ENCODE measurements around the gene PRRC2A. TPM values are rescaled to one million over a fixed set of nuclear protein-coding genes. Genes with fewer than 3 reads are reported as not detected.

Gene PRRC2A
- total RNA-seq, 2 experiments from 2014 or later: 206 to 215 TPM

- peak overlapping the region; percentile 99 for H3K27ac ChIP-seq (ENCODE audit: low read depth in 1 of 2, low read length in 2 of 2)
- H3K36me3 ChIP-seq (ENCODE audit: insufficient read depth, low read length): peaks cover 34% of the 10 kb centered on the region
- no peaks in the 10 kb centered on the region for H3K27me3 ChIP-seq (ENCODE audit: control insufficient read depth in 1 of 2, insufficient read depth in 2 of 2, low read length in 2 of 2)
- H3K9me3 ChIP-seq (ENCODE audit: control insufficient read depth in 1 of 2, insufficient read depth in 1 of 2, low read length in 2 of 2): no peaks in the 10 kb centered on the region
- peak overlapping the region; percentile 63 for H3K4me3 ChIP-seq (ENCODE audit: low read length)
- no peaks in the 10 kb centered on the region for H3K9me3 Mint-ChIP-seq
- H3K4me3 Mint-ChIP-seq: peak overlapping the region; percentile 97
- H3K27ac Mint-ChIP-seq: peak overlapping the region; percentile 98
- ATAC-seq (ENCODE audit: poor library complexity): peak; percentile 24
- intact Hi-C loops (cut with DNase I, micrococcal nuclease): loop anchor here (1.0 to 5.0 kb wide), 7 partner anchors 9 to 211 kb away; partner anchors contain the start of genes C6orf47 (in 2 of the 2), PRRC2A (in 2 of the 2), ABHD16A (in 1 of the 2) and ATP6V1G2 (in 1 of the 2)
- H3K4me1 Mint-ChIP-seq (ENCODE audit: low read depth): peaks cover 55% of the 10 kb centered on the region
- peak in 2 of 14 experiments; percentile 13 to 80 for DNase-seq
- peaks cover 58% of the 10 kb centered on the region for H3K36me3 Mint-ChIP-seq (ENCODE audit: low read depth)
- no peaks in the 10 kb centered on the region for H3K27me3 Mint-ChIP-seq
- ChIA-PET POLR2A (interaction anchor here (0.6 to 5.1 kb wide), 40 partner anchors 11 to 1666 kb away, joined by 3 to 250 read pairs (median 6); partner anchors contain the start of genes ABHD16A, ATF6B, C6orf47 and CSNK2B), CTCF (interaction anchor here (0.9 to 2.9 kb wide), 6 partner anchors 9 to 237 kb away, joined by 3 to 9 read pairs (median 4); partner anchors contain the start of gene C6orf47)
- H3K4me1 ChIP-seq (ENCODE audit: insufficient read depth, low read length): peaks cover 35% of the 10 kb centered on the region
- TF ChIP-seq CTCF (IDR thresholded peaks at IDR 0.05): no peak
Measured at GRCh38 chr6:31651602-31652191, 31.2 kb downstream of the PRRC2A start.

GRCh38 chr6:31652925-31653724, 32.6 kb downstream of the PRRC2A start:
- H3K27me3 ChIP-seq (ENCODE audit: control insufficient read depth in 1 of 2, insufficient read depth in 2 of 2, low read length in 2 of 2): no peaks in the 10 kb centered on the region
- H3K4me1 Mint-ChIP-seq (ENCODE audit: low read depth): peaks cover 65% of the 10 kb centered on the region
- H3K27ac ChIP-seq (ENCODE audit: low read depth in 1 of 2, low read length in 2 of 2): peak overlapping the region; percentile 99
- intact Hi-C loops (cut with DNase I, micrococcal nuclease): loop anchor here (1.0 to 5.0 kb wide), 7 partner anchors 7 to 209 kb away; partner anchors contain the start of genes C6orf47 (in 2 of the 2), PRRC2A (in 2 of the 2), ABHD16A (in 1 of the 2) and ATP6V1G2 (in 1 of the 2)
- H3K9me3 ChIP-seq (ENCODE audit: control insufficient read depth in 1 of 2, insufficient read depth in 1 of 2, low read length in 2 of 2): no peaks in the 10 kb centered on the region
- H3K4me3 Mint-ChIP-seq: peak overlapping the region; percentile 97
- peak overlapping the region; percentile 98 for H3K27ac Mint-ChIP-seq
- H3K4me1 ChIP-seq (ENCODE audit: insufficient read depth, low read length): peaks cover 46% of the 10 kb centered on the region
- TF ChIP-seq CTCF (IDR thresholded peaks at IDR 0.05): no peak
- H3K36me3 ChIP-seq (ENCODE audit: insufficient read depth, low read length): peaks cover 33% of the 10 kb centered on the region
- ChIA-PET CTCF (interaction anchor here (0.7 to 2.9 kb wide), 12 partner anchors 8 to 142 kb away, joined by 3 to 9 read pairs (median 3); partner anchors contain the start of genes C6orf47, CSNK2B, GPANK1 and LST1), POLR2A (interaction anchor here (0.6 to 5.1 kb wide), 41 partner anchors 11 to 1665 kb away, joined by 3 to 250 read pairs (median 5); partner anchors contain the start of genes ABHD16A, ATF6B, C6orf47 and CSNK2B)
- no peaks in the 10 kb centered on the region for H3K27me3 Mint-ChIP-seq
- peak in 4 of 14 experiments; percentile 14 to 93 (median 80) for DNase-seq
- no peaks in the 10 kb centered on the region for H3K9me3 Mint-ChIP-seq
- peaks cover 52% of the 10 kb centered on the region for H3K36me3 Mint-ChIP-seq (ENCODE audit: low read depth)
- peak overlapping the region; percentile 63 for H3K4me3 ChIP-seq (ENCODE audit: low read length)
- peak; percentile 70 for ATAC-seq (ENCODE audit: poor library complexity)

Measured in CD4-positive, alpha-beta T cell (primary cell).